HEK293 (cell line): ENCODE data around the gene NAT14.
A peak's percentile ranks its signal among the peaks of the same experiment; 100 is the strongest.

ENCODE experiments used
- GFI1B ChIP-seq: fragments of 450-650 bp; formaldehyde crosslinking; IDR thresholded peaks from 2 replicates; pipeline ENCODE4 v1.5.1; 2016; ENCODE audit warnings: missing biosample characterization, missing genetic modification characterization
- GLI2 ChIP-seq: fragments of 450-650 bp; formaldehyde crosslinking; IDR thresholded peaks from 2 replicates; pipeline ENCODE4; 2017; ENCODE audit warnings: missing biosample characterization, missing genetic modification characterization, low read depth, borderline replicate concordance
- GLI4 ChIP-seq: fragments of 450-650 bp; formaldehyde crosslinking; IDR thresholded peaks from 2 replicates; pipeline ENCODE4 v1.5.1; 2016; ENCODE audit warnings: missing biosample characterization, missing genetic modification characterization
- HOXA7 ChIP-seq: sonication (generic); formaldehyde crosslinking; IDR thresholded peaks from 2 replicates; pipeline ENCODE4 v1.8.1; 2022; ENCODE audit warnings: missing genetic modification reagents, borderline replicate concordance
- HOXD13 ChIP-seq: sonication (generic); formaldehyde crosslinking; IDR thresholded peaks from 2 replicates; pipeline ENCODE4 v1.8.0; 2022; ENCODE audit warnings: missing genetic modification reagents, borderline replicate concordance
- KLF10 ChIP-seq: fragments of 450-650 bp; IDR thresholded peaks from 2 replicates; pipeline ENCODE4 v1.5.1; 2018; ENCODE audit warnings: missing biosample characterization, mild to moderate bottlenecking, missing genetic modification characterization
- SALL2 ChIP-seq: fragments of 450-650 bp; formaldehyde crosslinking; IDR thresholded peaks from 2 replicates; pipeline ENCODE4 v1.5.0; 2017; ENCODE audit warnings: missing biosample characterization, mild to moderate bottlenecking, missing genetic modification characterization, borderline replicate concordance
- ZBTB7A ChIP-seq: fragments of 450-650 bp; formaldehyde crosslinking; IDR thresholded peaks from 2 replicates; pipeline ENCODE4 v1.5.1; 2016; ENCODE audit warnings: low read depth, missing biosample characterization, missing genetic modification characterization
- ZNF10 ChIP-seq: fragments of 450-650 bp; formaldehyde crosslinking; IDR thresholded peaks from 2 replicates; pipeline ENCODE4 v1.5.1; 2017; ENCODE audit warnings: missing biosample characterization, missing genetic modification characterization
- ZNF112 ChIP-seq: fragments of 450-650 bp; formaldehyde crosslinking; IDR thresholded peaks from 2 replicates; pipeline ENCODE4 v1.5.0; 2017; ENCODE audit warnings: missing biosample characterization, missing genetic modification characterization
- ZNF146 ChIP-seq: fragments of 450-650 bp; formaldehyde crosslinking; IDR thresholded peaks from 2 replicates; pipeline ENCODE4 v1.5.1; 2016; ENCODE audit warnings: missing biosample characterization, missing genetic modification characterization
- ZNF175 ChIP-seq: fragments of 450-650 bp; formaldehyde crosslinking; IDR thresholded peaks from 2 replicates; pipeline ENCODE4 v1.5.1; 2016; ENCODE audit warnings: missing biosample characterization, missing genetic modification characterization
- ZNF2 ChIP-seq: fragments of 450-650 bp; formaldehyde crosslinking; IDR thresholded peaks from 2 replicates; pipeline ENCODE4 v1.5.1; 2016; ENCODE audit warnings: missing biosample characterization, missing genetic modification characterization
- ZNF239 ChIP-seq: fragments of 450-650 bp; formaldehyde crosslinking; IDR thresholded peaks from 2 replicates; pipeline ENCODE4 v1.5.1; 2016; ENCODE audit warnings: missing biosample characterization, missing genetic modification characterization
- ZNF341 ChIP-seq: fragments of 450-650 bp; formaldehyde crosslinking; IDR thresholded peaks from 2 replicates; pipeline ENCODE4; 2016; ENCODE audit warnings: low read depth, missing biosample characterization, missing genetic modification characterization
- ZNF416 ChIP-seq: fragments of 450-650 bp; formaldehyde crosslinking; IDR thresholded peaks from 2 replicates; pipeline ENCODE4 v1.5.1; 2016; ENCODE audit warnings: missing biosample characterization, missing genetic modification characterization
- ZNF423 ChIP-seq: fragments of 450-650 bp; formaldehyde crosslinking; IDR thresholded peaks from 2 replicates; pipeline ENCODE4 v1.5.1; 2016; ENCODE audit warnings: missing biosample characterization, missing genetic modification characterization
- ZNF544 ChIP-seq: fragments of 450-650 bp; formaldehyde crosslinking; IDR thresholded peaks from 2 replicates; pipeline ENCODE4 v1.5.0; 2017; ENCODE audit warnings: missing biosample characterization, missing genetic modification characterization
- ZNF596 ChIP-seq: fragments of 450-650 bp; IDR thresholded peaks from 2 replicates; pipeline ENCODE4 v1.5.0; 2018; ENCODE audit warnings: missing biosample characterization, mild to moderate bottlenecking, missing genetic modification characterization, moderate library complexity
- ZNF629 ChIP-seq: fragments of 450-650 bp; formaldehyde crosslinking; IDR thresholded peaks from 2 replicates; pipeline ENCODE4 v1.5.1; 2017; ENCODE audit warnings: missing biosample characterization, missing genetic modification characterization
- ZNF677 ChIP-seq: fragments of 450-650 bp; IDR thresholded peaks from 2 replicates; pipeline ENCODE4 v1.5.0; 2018; ENCODE audit warnings: missing biosample characterization, mild to moderate bottlenecking, missing genetic modification characterization, moderate library complexity
- ZNF76 ChIP-seq: fragments of 450-650 bp; formaldehyde crosslinking; IDR thresholded peaks from 2 replicates; pipeline ENCODE4; 2016; ENCODE audit warnings: low read depth, missing biosample characterization, missing genetic modification characterization, borderline replicate concordance
- ZNF776 ChIP-seq: fragments of 450-650 bp; formaldehyde crosslinking; IDR thresholded peaks from 2 replicates; pipeline ENCODE4 v1.5.0; 2017; ENCODE audit warnings: missing biosample characterization, missing genetic modification characterization, borderline replicate concordance
- ZNF830 ChIP-seq: fragments of 450-650 bp; IDR thresholded peaks from 2 replicates; pipeline ENCODE4 v1.5.0; 2018; ENCODE audit warnings: missing biosample characterization, missing genetic modification characterization, low read depth, mild to moderate bottlenecking, moderate library complexity
- ZSCAN16 ChIP-seq: fragments of 450-650 bp; formaldehyde crosslinking; IDR thresholded peaks from 2 replicates; pipeline ENCODE4 v1.5.1; 2016; ENCODE audit warnings: missing biosample characterization, missing genetic modification characterization
- ZXDB ChIP-seq: fragments of 450-650 bp; formaldehyde crosslinking; IDR thresholded peaks from 2 replicates; pipeline ENCODE4 v1.5.1; 2016; ENCODE audit warnings: missing biosample characterization, missing genetic modification characterization
- TF ChIP-seq, protein P1 (sequence below): fragments of 450-650 bp; formaldehyde crosslinking; IDR thresholded peaks from 2 replicates; pipeline ENCODE4 v1.5.1; 2016; ENCODE audit warnings: missing biosample characterization, missing genetic modification characterization
- TF ChIP-seq, protein P2 (sequence below): fragments of 450-650 bp; formaldehyde crosslinking; IDR thresholded peaks from 2 replicates; pipeline ENCODE4 v1.5.1; 2016; ENCODE audit warnings: missing biosample characterization, missing genetic modification characterization
- TF ChIP-seq, protein P3 (sequence below): fragments of 450-650 bp; formaldehyde crosslinking; IDR thresholded peaks from 2 replicates; pipeline ENCODE4 v1.5.1; 2017; ENCODE audit warnings: missing biosample characterization, missing genetic modification characterization
- TF ChIP-seq, protein P4 (sequence below): fragments of 450-650 bp; formaldehyde crosslinking; IDR thresholded peaks from 2 replicates; pipeline ENCODE4 v1.5.1; 2016; ENCODE audit warnings: missing biosample characterization, missing genetic modification characterization
- TF ChIP-seq, protein P5 (sequence below): fragments of 450-650 bp; formaldehyde crosslinking; IDR thresholded peaks from 2 replicates; pipeline ENCODE4 v1.5.1; 2017; ENCODE audit warnings: missing biosample characterization, missing genetic modification characterization

NAT14 gene

DNA sequence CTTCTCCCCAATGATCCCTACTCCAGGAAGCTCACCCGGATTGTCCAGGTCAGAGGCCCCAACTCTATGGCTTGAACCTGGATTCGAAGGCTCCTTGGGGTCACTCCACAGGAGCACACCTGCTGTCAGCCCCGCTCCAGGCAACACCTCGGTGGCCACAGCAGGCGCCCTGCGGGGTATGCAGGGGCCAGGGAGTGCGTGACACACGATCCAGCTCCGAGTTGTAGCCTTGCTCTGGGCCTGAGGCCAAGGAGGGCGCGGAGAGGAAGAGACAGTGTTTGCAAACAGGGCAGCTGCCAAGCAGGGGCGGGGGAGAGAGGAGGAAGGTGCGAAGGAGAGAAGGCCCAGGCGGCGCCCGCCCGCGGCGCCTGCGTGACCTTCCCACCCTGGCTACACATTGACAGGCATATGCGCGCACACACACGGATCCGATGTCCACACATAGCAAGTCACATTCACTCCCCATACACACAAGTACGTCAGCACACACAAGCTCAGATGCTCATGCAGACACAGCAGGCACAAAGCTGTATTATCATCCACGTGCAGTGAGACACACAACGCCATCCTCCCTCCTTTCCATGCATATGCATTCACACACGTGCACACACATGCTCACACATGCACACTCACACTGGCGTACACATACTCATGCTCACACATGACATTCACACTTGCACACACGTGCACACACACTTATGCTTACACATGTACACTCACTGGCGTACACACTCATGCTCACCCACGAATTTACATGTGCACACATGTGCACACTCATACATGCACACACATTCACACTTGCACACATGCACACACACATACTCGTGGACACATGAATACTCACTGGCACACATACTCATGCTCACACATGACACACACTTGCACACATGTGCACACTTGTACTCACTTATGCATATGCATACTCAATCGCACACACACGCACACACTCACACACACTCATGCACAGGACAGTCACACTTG, 41.5 kb downstream of the NAT14 start (continued):
- TF ChIP-seq, protein P1, sequence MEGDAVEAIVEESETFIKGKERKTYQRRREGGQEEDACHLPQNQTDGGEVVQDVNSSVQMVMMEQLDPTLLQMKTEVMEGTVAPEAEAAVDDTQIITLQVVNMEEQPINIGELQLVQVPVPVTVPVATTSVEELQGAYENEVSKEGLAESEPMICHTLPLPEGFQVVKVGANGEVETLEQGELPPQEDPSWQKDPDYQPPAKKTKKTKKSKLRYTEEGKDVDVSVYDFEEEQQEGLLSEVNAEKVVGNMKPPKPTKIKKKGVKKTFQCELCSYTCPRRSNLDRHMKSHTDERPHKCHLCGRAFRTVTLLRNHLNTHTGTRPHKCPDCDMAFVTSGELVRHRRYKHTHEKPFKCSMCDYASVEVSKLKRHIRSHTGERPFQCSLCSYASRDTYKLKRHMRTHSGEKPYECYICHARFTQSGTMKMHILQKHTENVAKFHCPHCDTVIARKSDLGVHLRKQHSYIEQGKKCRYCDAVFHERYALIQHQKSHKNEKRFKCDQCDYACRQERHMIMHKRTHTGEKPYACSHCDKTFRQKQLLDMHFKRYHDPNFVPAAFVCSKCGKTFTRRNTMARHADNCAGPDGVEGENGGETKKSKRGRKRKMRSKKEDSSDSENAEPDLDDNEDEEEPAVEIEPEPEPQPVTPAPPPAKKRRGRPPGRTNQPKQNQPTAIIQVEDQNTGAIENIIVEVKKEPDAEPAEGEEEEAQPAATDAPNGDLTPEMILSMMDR, result no peak
- TF ChIP-seq ZNF416 (tag by site-specific recombination), result no peak
- TF ChIP-seq ZNF146, result no peak
- TF ChIP-seq ZNF544, result no peak
- TF ChIP-seq ZSCAN16 (tag by site-specific recombination), result no peak
- TF ChIP-seq GLI2, result no peak
- TF ChIP-seq ZNF629 (tag by site-specific recombination), result no peak
- no peak for TF ChIP-seq GLI4 (tag by site-specific recombination)
- TF ChIP-seq ZNF423 (tag by site-specific recombination), result peak; percentile 85
- TF ChIP-seq ZNF10 (tag by site-specific recombination), result 0 out of 2 replicates have a peak, but pooled peaks have one; percentile 16
- TF ChIP-seq ZNF239, result no peak
- no peak for TF ChIP-seq KLF10 (tag by site-specific recombination)
- TF ChIP-seq, protein P2, sequence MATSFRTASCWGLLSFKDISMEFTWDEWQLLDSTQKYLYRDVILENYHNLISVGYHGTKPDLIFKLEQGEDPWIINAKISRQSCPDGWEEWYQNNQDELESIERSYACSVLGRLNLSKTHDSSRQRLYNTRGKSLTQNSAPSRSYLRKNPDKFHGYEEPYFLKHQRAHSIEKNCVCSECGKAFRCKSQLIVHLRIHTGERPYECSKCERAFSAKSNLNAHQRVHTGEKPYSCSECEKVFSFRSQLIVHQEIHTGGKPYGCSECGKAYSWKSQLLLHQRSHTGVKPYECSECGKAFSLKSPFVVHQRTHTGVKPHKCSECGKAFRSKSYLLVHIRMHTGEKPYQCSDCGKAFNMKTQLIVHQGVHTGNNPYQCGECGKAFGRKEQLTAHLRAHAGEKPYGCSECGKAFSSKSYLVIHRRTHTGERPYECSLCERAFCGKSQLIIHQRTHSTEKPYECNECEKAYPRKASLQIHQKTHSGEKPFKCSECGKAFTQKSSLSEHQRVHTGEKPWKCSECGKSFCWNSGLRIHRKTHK (tag by site-specific recombination), result no peak
- TF ChIP-seq ZNF76, result no peak
- TF ChIP-seq HOXA7, result no peak
- TF ChIP-seq ZNF596, result no peak
- TF ChIP-seq, protein P3, sequence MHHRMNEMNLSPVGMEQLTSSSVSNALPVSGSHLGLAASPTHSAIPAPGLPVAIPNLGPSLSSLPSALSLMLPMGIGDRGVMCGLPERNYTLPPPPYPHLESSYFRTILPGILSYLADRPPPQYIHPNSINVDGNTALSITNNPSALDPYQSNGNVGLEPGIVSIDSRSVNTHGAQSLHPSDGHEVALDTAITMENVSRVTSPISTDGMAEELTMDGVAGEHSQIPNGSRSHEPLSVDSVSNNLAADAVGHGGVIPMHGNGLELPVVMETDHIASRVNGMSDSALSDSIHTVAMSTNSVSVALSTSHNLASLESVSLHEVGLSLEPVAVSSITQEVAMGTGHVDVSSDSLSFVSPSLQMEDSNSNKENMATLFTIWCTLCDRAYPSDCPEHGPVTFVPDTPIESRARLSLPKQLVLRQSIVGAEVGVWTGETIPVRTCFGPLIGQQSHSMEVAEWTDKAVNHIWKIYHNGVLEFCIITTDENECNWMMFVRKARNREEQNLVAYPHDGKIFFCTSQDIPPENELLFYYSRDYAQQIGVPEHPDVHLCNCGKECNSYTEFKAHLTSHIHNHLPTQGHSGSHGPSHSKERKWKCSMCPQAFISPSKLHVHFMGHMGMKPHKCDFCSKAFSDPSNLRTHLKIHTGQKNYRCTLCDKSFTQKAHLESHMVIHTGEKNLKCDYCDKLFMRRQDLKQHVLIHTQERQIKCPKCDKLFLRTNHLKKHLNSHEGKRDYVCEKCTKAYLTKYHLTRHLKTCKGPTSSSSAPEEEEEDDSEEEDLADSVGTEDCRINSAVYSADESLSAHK (tag by site-specific recombination), result no peak
- no peak for TF ChIP-seq SALL2
- no peak for TF ChIP-seq ZNF830 (tag by site-specific recombination)
- TF ChIP-seq, protein P4, sequence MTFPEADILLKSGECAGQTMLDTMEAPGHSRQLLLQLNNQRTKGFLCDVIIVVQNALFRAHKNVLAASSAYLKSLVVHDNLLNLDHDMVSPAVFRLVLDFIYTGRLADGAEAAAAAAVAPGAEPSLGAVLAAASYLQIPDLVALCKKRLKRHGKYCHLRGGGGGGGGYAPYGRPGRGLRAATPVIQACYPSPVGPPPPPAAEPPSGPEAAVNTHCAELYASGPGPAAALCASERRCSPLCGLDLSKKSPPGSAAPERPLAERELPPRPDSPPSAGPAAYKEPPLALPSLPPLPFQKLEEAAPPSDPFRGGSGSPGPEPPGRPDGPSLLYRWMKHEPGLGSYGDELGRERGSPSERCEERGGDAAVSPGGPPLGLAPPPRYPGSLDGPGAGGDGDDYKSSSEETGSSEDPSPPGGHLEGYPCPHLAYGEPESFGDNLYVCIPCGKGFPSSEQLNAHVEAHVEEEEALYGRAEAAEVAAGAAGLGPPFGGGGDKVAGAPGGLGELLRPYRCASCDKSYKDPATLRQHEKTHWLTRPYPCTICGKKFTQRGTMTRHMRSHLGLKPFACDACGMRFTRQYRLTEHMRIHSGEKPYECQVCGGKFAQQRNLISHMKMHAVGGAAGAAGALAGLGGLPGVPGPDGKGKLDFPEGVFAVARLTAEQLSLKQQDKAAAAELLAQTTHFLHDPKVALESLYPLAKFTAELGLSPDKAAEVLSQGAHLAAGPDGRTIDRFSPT (tag by site-specific recombination), result peak; percentile 61
- peak; percentile 59; the same call in 1 of the 2 replicates for TF ChIP-seq ZNF2 (tag by site-specific recombination)
- TF ChIP-seq ZNF112 (tag by site-specific recombination), result no peak
- no peak for TF ChIP-seq ZNF677 (tag by site-specific recombination)
- TF ChIP-seq ZBTB7A (tag by site-specific recombination), result no peak
- TF ChIP-seq ZNF175 (tag by site-specific recombination), result no peak
- TF ChIP-seq ZNF776, result no peak
- TF ChIP-seq ZXDB (tag by site-specific recombination), result no peak
- TF ChIP-seq GFI1B (tag by site-specific recombination), result no peak
- TF ChIP-seq, protein P5, sequence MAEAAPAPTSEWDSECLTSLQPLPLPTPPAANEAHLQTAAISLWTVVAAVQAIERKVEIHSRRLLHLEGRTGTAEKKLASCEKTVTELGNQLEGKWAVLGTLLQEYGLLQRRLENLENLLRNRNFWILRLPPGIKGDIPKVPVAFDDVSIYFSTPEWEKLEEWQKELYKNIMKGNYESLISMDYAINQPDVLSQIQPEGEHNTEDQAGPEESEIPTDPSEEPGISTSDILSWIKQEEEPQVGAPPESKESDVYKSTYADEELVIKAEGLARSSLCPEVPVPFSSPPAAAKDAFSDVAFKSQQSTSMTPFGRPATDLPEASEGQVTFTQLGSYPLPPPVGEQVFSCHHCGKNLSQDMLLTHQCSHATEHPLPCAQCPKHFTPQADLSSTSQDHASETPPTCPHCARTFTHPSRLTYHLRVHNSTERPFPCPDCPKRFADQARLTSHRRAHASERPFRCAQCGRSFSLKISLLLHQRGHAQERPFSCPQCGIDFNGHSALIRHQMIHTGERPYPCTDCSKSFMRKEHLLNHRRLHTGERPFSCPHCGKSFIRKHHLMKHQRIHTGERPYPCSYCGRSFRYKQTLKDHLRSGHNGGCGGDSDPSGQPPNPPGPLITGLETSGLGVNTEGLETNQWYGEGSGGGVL, result no peak
- TF ChIP-seq ZNF341 (tag by site-specific recombination), result no peak
- TF ChIP-seq HOXD13 (CRISPR knock-in tag), result peak; percentile 78; the same call in 1 of the 2 replicates
